HL-60 (cell line): ENCODE results near the gene AMDHD2.

Experiments
- DNase-seq, 2 experiments: peaks; one replicate each; pipeline ENCODE4 v3.0.0-alpha.2; 2010 to 2020; ENCODE audit warnings: low read depth in 1 of 2, low spot score in 1 of 2
- H3K27ac ChIP-seq: fragments of 250-450 bp; sonication (Bioruptor Pico); replicated peaks from 2 replicates; pipeline ENCODE4 v1.5.1; 2020; ENCODE audit warnings: mild to moderate bottlenecking, moderate library complexity
- H3K27me3 ChIP-seq: fragments of 250-450 bp; sonication (Bioruptor Pico); 2 replicates; pipeline ENCODE4 v1.5.1; 2021; ENCODE audit warnings: mild to moderate bottlenecking, moderate library complexity; ENCODE audit not compliant: insufficient read depth, poor library complexity, severe bottlenecking
- H3K4me3 ChIP-seq: replicated peaks from 2 replicates; pipeline ENCODE4 v1.5.1; 2011; ENCODE audit warnings: mild to moderate bottlenecking, control low read depth, low read length; ENCODE audit not compliant: insufficient read depth
- CTCF ChIP-seq: IDR thresholded peaks from one replicate; pipeline ENCODE4 v1.5.1; 2011; ENCODE audit warnings: low read length, control low read depth, inconsistent platforms; ENCODE audit not compliant: insufficient read depth
- GABPA ChIP-seq: IDR thresholded peaks from 2 replicates; pipeline ENCODE4 v1.6.1; 2012; ENCODE audit warnings: low read depth
- POLR2AphosphoS5 ChIP-seq: IDR thresholded peaks from 2 replicates; pipeline ENCODE4 v1.6.1; 2012; ENCODE audit warnings: low read depth
- SPI1 ChIP-seq: IDR thresholded peaks from 2 replicates; pipeline ENCODE4 v1.6.1; 2012; ENCODE audit warnings: low read depth, mild to moderate bottlenecking, borderline replicate concordance
- TF ChIP-seq, protein P1 (sequence below): IDR thresholded peaks from 2 replicates; pipeline ENCODE4 v1.6.1; 2012; ENCODE audit warnings: low read depth; ENCODE audit not compliant: insufficient replicate concordance

AMDHD2 gene

GRCh38 chr16:2472488-2472864, 47.7 kb upstream of the AMDHD2 start:
- no peak for TF ChIP-seq CTCF
- TF ChIP-seq GABPA: no peak
- TF ChIP-seq POLR2AphosphoS5: no peak
- TF ChIP-seq, protein P1, sequence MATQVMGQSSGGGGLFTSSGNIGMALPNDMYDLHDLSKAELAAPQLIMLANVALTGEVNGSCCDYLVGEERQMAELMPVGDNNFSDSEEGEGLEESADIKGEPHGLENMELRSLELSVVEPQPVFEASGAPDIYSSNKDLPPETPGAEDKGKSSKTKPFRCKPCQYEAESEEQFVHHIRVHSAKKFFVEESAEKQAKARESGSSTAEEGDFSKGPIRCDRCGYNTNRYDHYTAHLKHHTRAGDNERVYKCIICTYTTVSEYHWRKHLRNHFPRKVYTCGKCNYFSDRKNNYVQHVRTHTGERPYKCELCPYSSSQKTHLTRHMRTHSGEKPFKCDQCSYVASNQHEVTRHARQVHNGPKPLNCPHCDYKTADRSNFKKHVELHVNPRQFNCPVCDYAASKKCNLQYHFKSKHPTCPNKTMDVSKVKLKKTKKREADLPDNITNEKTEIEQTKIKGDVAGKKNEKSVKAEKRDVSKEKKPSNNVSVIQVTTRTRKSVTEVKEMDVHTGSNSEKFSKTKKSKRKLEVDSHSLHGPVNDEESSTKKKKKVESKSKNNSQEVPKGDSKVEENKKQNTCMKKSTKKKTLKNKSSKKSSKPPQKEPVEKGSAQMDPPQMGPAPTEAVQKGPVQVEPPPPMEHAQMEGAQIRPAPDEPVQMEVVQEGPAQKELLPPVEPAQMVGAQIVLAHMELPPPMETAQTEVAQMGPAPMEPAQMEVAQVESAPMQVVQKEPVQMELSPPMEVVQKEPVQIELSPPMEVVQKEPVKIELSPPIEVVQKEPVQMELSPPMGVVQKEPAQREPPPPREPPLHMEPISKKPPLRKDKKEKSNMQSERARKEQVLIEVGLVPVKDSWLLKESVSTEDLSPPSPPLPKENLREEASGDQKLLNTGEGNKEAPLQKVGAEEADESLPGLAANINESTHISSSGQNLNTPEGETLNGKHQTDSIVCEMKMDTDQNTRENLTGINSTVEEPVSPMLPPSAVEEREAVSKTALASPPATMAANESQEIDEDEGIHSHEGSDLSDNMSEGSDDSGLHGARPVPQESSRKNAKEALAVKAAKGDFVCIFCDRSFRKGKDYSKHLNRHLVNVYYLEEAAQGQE: no peak
- TF ChIP-seq SPI1: no peak
- Histone ChIP-seq H3K27ac (no peak overlapping the region), H3K4me3 (no peak overlapping the region), H3K27me3 (peaks cover 23% of the 10 kb centered on the region)
- no peak for DNase-seq

GRCh38 chr16:2472885-2473445, 47.2 kb upstream of the AMDHD2 start:
- peaks cover 23% of the 10 kb centered on the region for H3K27me3 ChIP-seq
- H3K4me3 ChIP-seq: peak overlapping the region; percentile 14; the same call in 1 of the 2 replicates
- no peak overlapping the region for H3K27ac ChIP-seq
- TF ChIP-seq POLR2AphosphoS5: no peak
- DNase-seq: no peak

DNA sequence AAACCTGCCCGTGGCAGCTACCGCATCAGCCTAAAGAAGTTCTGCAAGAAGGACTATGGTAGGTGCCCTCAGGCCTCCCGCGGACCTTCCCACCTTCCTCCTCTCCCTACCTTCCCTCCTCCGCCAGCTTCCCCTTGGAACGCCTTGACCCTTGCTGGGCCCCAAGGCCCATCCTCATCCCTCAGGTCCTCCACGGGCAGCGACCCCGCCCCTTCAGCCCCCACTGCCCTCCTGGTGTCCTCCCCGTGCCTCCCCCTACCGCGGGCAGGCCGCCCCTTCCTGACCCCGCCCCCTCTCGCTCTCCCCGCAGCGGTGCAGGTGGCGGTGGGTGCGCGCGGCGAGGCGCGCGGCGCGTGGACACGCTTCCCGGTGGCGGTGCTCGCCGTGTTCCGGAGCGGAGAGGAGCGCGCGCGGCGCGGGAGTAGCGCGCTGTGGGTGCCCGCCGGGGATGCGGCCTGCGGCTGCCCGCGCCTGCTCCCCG, 46.7 kb upstream of the AMDHD2 start:
- peak in 1 of 2 experiments; percentile 76 for DNase-seq
- TF ChIP-seq GABPA: no peak
- no peak for TF ChIP-seq SPI1
- no peak for TF ChIP-seq CTCF
- no peak for TF ChIP-seq POLR2AphosphoS5
- TF ChIP-seq, protein P1: no peak
- peak overlapping the region; percentile 14 for H3K4me3 ChIP-seq
- no peak overlapping the region for H3K27ac ChIP-seq
- peaks cover 23% of the 10 kb centered on the region for H3K27me3 ChIP-seq

DNA sequence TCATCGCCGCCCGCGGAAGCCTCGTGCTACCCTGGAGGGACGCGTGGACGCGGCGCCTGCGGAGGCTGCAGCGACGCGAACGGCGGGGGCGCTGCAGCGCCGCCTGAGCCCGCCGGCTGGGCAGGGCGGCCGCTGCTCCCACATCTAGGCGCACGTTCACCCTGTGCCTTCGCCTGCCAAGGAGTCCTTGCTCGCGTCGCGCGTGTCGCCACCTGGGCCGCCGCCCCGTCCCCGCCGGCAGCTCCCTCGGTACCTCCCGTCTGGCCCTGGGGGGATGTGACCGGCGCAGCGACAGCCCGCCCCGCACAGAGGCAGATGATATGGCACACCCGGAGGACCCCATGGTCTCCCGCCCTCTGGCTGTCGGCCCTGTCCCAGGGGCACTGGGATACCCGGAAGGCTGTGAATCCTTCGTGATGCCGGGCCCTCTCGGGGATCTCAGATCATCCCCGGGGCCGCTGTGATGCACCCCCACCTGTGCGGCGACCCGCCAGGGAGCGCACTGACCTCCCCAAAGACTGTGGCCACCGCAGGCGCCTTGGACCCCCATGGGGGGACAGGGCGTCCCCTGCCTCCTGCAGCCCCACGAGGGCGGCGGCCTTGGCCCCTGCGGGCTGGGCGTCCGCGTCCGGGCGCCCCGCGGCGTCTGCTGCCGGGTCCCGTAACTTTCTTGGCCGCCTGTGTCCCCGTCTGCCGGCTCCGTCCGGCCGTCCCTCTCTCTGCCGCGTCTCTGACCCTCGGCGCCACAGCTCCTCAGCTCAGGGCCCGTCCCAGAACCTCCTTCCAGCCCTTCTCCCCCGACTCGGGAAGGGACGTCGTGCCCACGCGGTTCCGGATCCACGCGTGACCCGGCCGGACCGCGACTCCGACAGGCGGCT, 45.9 kb upstream of the AMDHD2 start:
- peaks cover 23% of the 10 kb centered on the region for H3K27me3 ChIP-seq
- peak overlapping the region; percentile 86 for H3K27ac ChIP-seq
- TF ChIP-seq CTCF: peak; percentile 42
- no peak for TF ChIP-seq GABPA
- TF ChIP-seq, protein P1: no peak
- TF ChIP-seq SPI1: no peak
- H3K4me3 ChIP-seq: peak overlapping the region; percentile 60
- peak; percentile 41 to 58 for DNase-seq
